Testis (tissue), 3 donors: Measurements from ENCODE around the gene IDE. TPM values are rescaled to one million over a fixed set of nuclear protein-coding genes. Genes with fewer than 3 reads are reported as not detected.
"Not testable (repeated sequence)": the region's sequence is repeated elsewhere in the genome, so short reads cannot be mapped to it uniquely, and the experiment has no call there.

ENCODE experiments used
- DNase-seq: peaks from one replicate; pipeline ENCODE4 v3.0.0-alpha.2; 2019
- H3K27ac ChIP-seq, 2 donors: fragments of 200-600 bp; sonication (generic); one replicate each; pipeline ENCODE4 v1.5.1; 2019
- H3K27me3 ChIP-seq: fragments of 200-600 bp; sonication (generic); one replicate; pipeline ENCODE4 v1.5.1; 2019
- H3K36me3 ChIP-seq: fragments of 200-600 bp; sonication (generic); one replicate; pipeline ENCODE4 v1.5.1; 2017; ENCODE audit warnings: low read depth; ENCODE audit errors: missing control alignments
- H3K4me1 ChIP-seq: fragments of 200-600 bp; sonication (generic); one replicate; pipeline ENCODE4 v1.5.1; 2019
- H3K4me3 ChIP-seq, 2 donors: fragments of 200-600 bp; sonication (generic); one replicate each; pipeline ENCODE4 v1.5.1; 2017 to 2019
- H3K9me3 ChIP-seq: fragments of 200-600 bp; sonication (generic); one replicate; pipeline ENCODE4 v1.5.1; 2017
- CTCF ChIP-seq, 3 experiments: fragments of 450-650 bp in 2 of 3; fragments of 200-600 bp in 1 of 3; sonication (generic) in 1 of 3; IDR thresholded peaks; one replicate each; pipeline ENCODE4 v1.5.1; 2016 to 2019; ENCODE audit warnings: antibody characterized with exemption in 3 of 3, mild to moderate bottlenecking in 2 of 3, moderate library complexity in 1 of 3
- POLR2A ChIP-seq: fragments of 450-650 bp; IDR thresholded peaks from one replicate; pipeline ENCODE4 v1.6.1; 2017; ENCODE audit warnings: antibody characterized with exemption, mild to moderate bottlenecking, moderate library complexity
- WGBS, 2 donors: methylation state at CpG; one replicate each; pipeline ENCODE4 v1.1.5; 2018; 5-methylcytosine and 5-hydroxymethylcytosine counted together
- intact Hi-C: fragments of 100-400 bp; cut with DNase I; formaldehyde crosslinking; loops from one replicate; pipeline ENCODE4 v1.15.1; 2023; ENCODE audit warnings: low total_unique reads
- polyA plus RNA-seq: library from polyadenylated mRNA; stranded (reverse); fragments of 350-450 nt; fragmentation: Illumina TruSeq; extraction: RNeasy Lipid Tissue Mini Kit (QIAGEN cat#74804); gene quantifications from one replicate; pipeline ENCODE4 v1.2.3, GENCODE V29; 2014; ENCODE audit warnings: low read depth, low replicate concordance; ENCODE audit not compliant: insufficient read depth
- total RNA-seq, 2 donors: library from RNA; depleted of rRNA; stranded (reverse); fragments of >200 nt; gene quantifications; one replicate each; pipeline ENCODE4 v1.2.3, GENCODE V29; 2016

Gene IDE
- total and polyA plus RNA-seq, 3 donors from 2014 or later, result 28.4 to 78.2 (median 31.1) TPM

- no peak overlapping the region for H3K27ac ChIP-seq
- TF ChIP-seq CTCF (IDR thresholded peaks at IDR 0.05) (no peak), POLR2A (no peak)
- 85 to 89% methylated on average over 5 of the region's 5 CpGs for WGBS, 2 donors
- no peak overlapping the region for H3K4me3 ChIP-seq
- no peaks in the 10 kb centered on the region for H3K9me3 ChIP-seq
- intact Hi-C loops, result loop anchor here (10.0 kb wide), 1 partner anchor 352 kb away; no protein-coding TSS in a partner anchor
- H3K27me3 ChIP-seq, result no peaks in the 10 kb centered on the region
- no peaks in the 10 kb centered on the region for H3K4me1 ChIP-seq
- H3K36me3 ChIP-seq, result no peaks in the 10 kb centered on the region
- no peak for DNase-seq
Measured at GRCh38 chr10:92436611-92437010, 137.3 kb downstream of the IDE start.

GRCh38 chr10:92436065-92436464 is 137.8 kb downstream of the IDE start:
- not testable (repeated sequence) for H3K36me3 ChIP-seq, H3K27ac ChIP-seq, H3K4me1 ChIP-seq, H3K4me3 ChIP-seq, H3K9me3 ChIP-seq, H3K27me3 ChIP-seq, DNase-seq
- WGBS, 2 donors, result 77 to 91% methylated on average over 5 of the region's 5 CpGs
- intact Hi-C loops, result loop anchor here (10.0 kb wide), 1 partner anchor 351 kb away; no protein-coding TSS in a partner anchor

- Histone ChIP-seq H3K4me3 (no peak overlapping the region), H3K9me3 (no peaks in the 10 kb centered on the region), H3K36me3 (no peaks in the 10 kb centered on the region), H3K27me3 (no peaks in the 10 kb centered on the region), H3K4me1 (no peaks in the 10 kb centered on the region), H3K27ac (no peak overlapping the region)
- WGBS, 2 donors, result 92 to 96% methylated on average over 4 of the region's 4 CpGs
- intact Hi-C loops, result loop anchor here (10.0 kb wide), 1 partner anchor 350 kb away; no protein-coding TSS in a partner anchor
- DNase-seq, result no peak
- TF ChIP-seq POLR2A, result no peak
- TF ChIP-seq CTCF (IDR thresholded peaks at IDR 0.05), result no peak
Measured at GRCh38 chr10:92434385-92434784, 139.5 kb downstream of the IDE start.

- H3K36me3 ChIP-seq, result no peaks in the 10 kb centered on the region
- no peak overlapping the region for H3K4me3 ChIP-seq
- intact Hi-C loops, result loop anchor here (10.0 kb wide), 1 partner anchor 348 kb away; no protein-coding TSS in a partner anchor
- no peak for TF ChIP-seq POLR2A
- TF ChIP-seq CTCF (IDR thresholded peaks at IDR 0.05), result no peak
- 55 to 56% methylated on average over 4 of the region's 4 CpGs for WGBS, 2 donors
- no peak overlapping the region for H3K27ac ChIP-seq
- H3K9me3 ChIP-seq, result no peaks in the 10 kb centered on the region
- H3K4me1 ChIP-seq, result no peaks in the 10 kb centered on the region
- no peak for DNase-seq
- H3K27me3 ChIP-seq, result no peaks in the 10 kb centered on the region
Measured at GRCh38 chr10:92432596-92432995, 141.3 kb downstream of the IDE start.

GRCh38 chr10:92430103-92430502 is 143.8 kb downstream of the IDE start:
- no peak overlapping the region for H3K27ac ChIP-seq
- H3K27me3 ChIP-seq, result no peaks in the 10 kb centered on the region
- H3K9me3 ChIP-seq, result no peaks in the 10 kb centered on the region
- TF ChIP-seq POLR2A (no peak), CTCF (IDR thresholded peaks at IDR 0.05) (no peak)
- DNase-seq, result no peak
- H3K36me3 ChIP-seq, result no peaks in the 10 kb centered on the region
- no peak overlapping the region for H3K4me3 ChIP-seq
- WGBS, 2 donors, result 92 to 94% methylated on average over 6 of the region's 6 CpGs
- intact Hi-C loops, result loop anchor here (10.0 kb wide), 1 partner anchor 345 kb away; no protein-coding TSS in a partner anchor
- no peaks in the 10 kb centered on the region for H3K4me1 ChIP-seq
